ENCODE data around the gene PCBP3.
"Not testable (repeated sequence)": the region's sequence is repeated elsewhere in the genome, so short reads cannot be mapped to it uniquely, and the experiment has no call there.

The PCBP3 gene

DNA sequence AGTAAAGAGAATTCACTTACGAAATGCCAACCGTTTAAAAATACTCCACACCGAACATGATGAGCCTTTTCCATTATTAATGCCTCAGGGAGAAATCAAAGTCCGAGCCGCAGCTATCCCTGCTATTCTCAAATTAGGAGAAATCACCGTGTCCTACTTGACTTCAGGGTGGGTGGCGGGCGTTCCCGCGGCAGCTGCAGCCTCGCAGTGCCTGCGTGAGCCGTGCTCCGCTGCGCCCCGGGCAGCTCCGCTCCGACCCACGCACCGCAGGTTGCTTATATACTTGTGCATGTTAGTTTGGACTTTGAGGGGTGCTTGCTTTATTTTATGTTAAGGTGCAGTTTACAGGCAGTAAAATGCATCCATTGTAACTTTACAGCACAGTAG lies 35.6 kb upstream of the PCBP3 start:
- no peak overlapping the region for H3K4me3 Mint-ChIP-seq
- peaks cover 5% of the 10 kb centered on the region for H3K4me1 Mint-ChIP-seq (ENCODE audit: low read depth)
- no peak overlapping the region for H3K27ac Mint-ChIP-seq
- no peaks in the 10 kb centered on the region for H3K36me3 Mint-ChIP-seq (ENCODE audit: low read depth)
- peaks cover 21% of the 10 kb centered on the region for H3K27me3 Mint-ChIP-seq (ENCODE audit: low read depth)
- peaks cover 16% of the 10 kb centered on the region for H3K9me3 Mint-ChIP-seq

DNA sequence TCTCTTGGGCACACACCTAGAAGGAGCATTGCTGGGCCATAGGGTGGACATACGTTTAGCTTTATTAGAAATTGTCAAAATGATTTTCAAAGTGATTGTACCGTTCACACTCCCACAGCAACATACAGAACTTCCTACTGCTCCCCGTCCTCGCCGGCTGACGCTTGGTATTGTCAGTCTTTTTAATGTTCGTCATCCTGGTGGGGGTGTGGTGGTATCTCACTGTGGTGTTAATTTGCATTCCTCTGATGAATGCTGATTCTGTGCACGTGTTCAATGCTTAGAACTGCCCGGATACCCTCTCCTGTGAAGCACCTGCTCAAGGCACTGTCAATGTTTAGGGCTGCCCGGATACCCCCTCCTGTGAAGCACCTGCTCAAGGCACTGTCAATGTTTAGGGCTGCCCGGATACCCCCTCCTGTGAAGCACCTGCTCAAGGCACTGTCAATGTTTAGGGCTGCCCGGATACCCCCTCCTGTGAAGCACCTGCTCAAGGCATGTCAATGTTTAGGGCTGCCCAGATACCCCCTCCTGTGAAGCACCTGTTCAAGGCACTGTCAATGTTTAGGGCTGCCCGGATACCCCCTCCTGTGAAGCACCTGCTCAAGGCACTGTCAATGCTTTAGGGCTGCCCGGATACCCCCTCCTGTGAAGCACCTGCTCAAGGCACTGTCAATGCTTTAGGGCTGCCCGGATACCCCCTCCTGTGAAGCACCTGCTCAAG lies 34.6 kb upstream of the PCBP3 start:
- not testable (repeated sequence) for H3K9me3 Mint-ChIP-seq; H3K27ac Mint-ChIP-seq; H3K4me3 Mint-ChIP-seq; H3K4me1 Mint-ChIP-seq (ENCODE audit: low read depth); H3K36me3 Mint-ChIP-seq (ENCODE audit: low read depth)
- peaks cover 19% of the 10 kb centered on the region for H3K27me3 Mint-ChIP-seq (ENCODE audit: low read depth)

DNA sequence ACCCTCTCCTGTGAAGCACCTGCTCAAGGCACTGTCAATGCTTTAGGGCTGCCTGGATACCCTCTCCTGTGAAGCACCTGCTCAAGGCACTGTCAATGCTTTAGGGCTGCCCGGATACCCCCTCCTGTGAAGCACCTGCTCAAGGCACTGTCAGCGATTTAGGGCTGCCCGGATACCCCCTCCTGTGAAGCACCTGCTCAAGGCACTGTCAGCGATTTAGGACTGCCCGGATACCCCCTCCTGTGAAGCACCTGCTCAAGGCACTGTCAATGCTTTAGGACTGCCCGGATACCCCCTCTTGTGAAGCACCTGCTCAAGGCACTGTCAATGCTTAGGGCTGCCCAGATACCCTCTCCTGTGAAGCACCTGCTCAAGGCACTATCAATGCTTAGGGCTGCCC lies 33.9 kb upstream of the PCBP3 start:
- not testable (repeated sequence) for H3K4me3 Mint-ChIP-seq; H3K4me1 Mint-ChIP-seq (ENCODE audit: low read depth); H3K9me3 Mint-ChIP-seq; H3K27ac Mint-ChIP-seq; H3K36me3 Mint-ChIP-seq (ENCODE audit: low read depth)
- H3K27me3 Mint-ChIP-seq (ENCODE audit: low read depth) = peaks cover 14% of the 10 kb centered on the region

DNA sequence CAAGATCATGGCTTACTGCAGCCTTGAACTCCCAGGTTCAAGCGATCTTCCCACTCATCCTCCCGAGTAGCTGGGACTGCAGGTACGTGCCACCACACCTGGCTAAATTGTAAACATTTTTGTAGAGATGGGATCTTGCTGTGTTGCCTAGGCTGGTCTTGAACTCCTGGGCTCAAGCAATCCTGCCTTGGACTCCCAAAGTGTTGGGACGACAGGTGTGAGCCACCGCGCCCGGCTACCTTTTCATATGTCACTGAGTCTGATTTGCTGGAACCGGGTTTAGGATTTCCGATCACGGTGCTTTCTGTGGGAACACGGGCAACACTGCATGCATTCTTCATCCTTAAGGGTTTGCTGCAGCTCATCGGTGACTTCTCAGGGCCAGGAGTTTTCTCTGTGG lies 32.2 kb upstream of the PCBP3 start:
- peaks cover 15% of the 10 kb centered on the region for H3K4me1 Mint-ChIP-seq (ENCODE audit: low read depth)
- no peaks in the 10 kb centered on the region for H3K9me3 Mint-ChIP-seq
- peaks cover 24% of the 10 kb centered on the region for H3K27me3 Mint-ChIP-seq (ENCODE audit: low read depth)
- no peaks in the 10 kb centered on the region for H3K36me3 Mint-ChIP-seq (ENCODE audit: low read depth)
- no peak overlapping the region for H3K4me3 Mint-ChIP-seq
- no peak overlapping the region for H3K27ac Mint-ChIP-seq

- Mint-ChIP-seq H3K27ac (no peak overlapping the region), H3K27me3 (ENCODE audit: low read depth) (peaks cover 26% of the 10 kb centered on the region), H3K4me1 (ENCODE audit: low read depth) (peaks cover 13% of the 10 kb centered on the region), H3K4me3 (no peak overlapping the region), H3K36me3 (ENCODE audit: low read depth) (no peaks in the 10 kb centered on the region), H3K9me3 (no peaks in the 10 kb centered on the region)
Measured at GRCh38 chr21:45611939-45612664, 31.4 kb upstream of the PCBP3 start.

DNA sequence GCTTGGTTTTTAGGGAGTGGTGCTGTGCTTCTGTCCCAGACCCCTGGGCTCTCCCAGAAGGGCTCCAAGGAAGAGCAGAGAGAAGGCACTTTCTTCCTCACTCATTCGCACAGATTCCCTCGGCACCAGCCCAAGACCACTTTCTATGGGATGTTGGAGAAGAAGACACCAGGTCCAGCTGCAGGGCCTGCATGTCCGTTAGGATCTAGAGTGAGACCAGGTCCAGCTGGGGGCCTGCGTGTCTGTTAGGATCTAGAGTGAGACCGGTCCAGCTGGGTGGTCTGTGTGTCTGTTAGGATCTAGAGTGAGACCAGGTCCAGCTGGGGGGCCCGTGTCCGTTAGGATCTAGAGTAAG lies 30.9 kb upstream of the PCBP3 start:
- not testable (repeated sequence) for H3K36me3 Mint-ChIP-seq (ENCODE audit: low read depth); H3K9me3 Mint-ChIP-seq; H3K27ac Mint-ChIP-seq; H3K4me3 Mint-ChIP-seq
- Mint-ChIP-seq H3K27me3 (ENCODE audit: low read depth) (peaks cover 23% of the 10 kb centered on the region), H3K4me1 (ENCODE audit: low read depth) (peaks cover 10% of the 10 kb centered on the region)

DNA sequence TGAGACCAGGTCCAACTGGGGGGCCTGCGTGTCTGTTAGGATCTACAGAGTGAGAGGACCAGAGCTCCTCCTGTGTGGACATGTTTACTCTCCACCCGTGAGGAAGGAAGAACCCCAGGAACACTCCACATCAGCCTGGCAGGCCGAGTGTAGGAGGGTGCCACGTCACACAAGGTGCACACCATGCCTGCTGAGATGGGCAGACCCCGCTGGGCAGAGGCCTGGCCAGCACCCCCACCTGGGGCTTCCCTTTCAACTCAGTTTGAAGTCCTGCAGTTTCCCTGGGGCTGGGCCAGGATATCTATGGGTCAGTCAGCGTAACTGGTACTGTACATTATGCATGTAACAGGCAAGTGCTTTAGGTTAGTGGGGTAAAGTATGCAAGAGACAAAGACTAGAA lies 30.1 kb upstream of the PCBP3 start:
- Mint-ChIP-seq H3K4me3 (no peak overlapping the region), H3K9me3 (no peaks in the 10 kb centered on the region), H3K27me3 (ENCODE audit: low read depth) (peaks cover 23% of the 10 kb centered on the region), H3K4me1 (ENCODE audit: low read depth) (peaks cover 10% of the 10 kb centered on the region), H3K27ac (no peak overlapping the region), H3K36me3 (ENCODE audit: low read depth) (no peaks in the 10 kb centered on the region)

GRCh38 chr21:45613881-45614280 lies 29.6 kb upstream of the PCBP3 start:
- Mint-ChIP-seq H3K9me3 (no peaks in the 10 kb centered on the region), H3K4me3 (no peak overlapping the region), H3K27ac (no peak overlapping the region), H3K27me3 (ENCODE audit: low read depth) (peaks cover 23% of the 10 kb centered on the region), H3K4me1 (ENCODE audit: low read depth) (peaks cover 9% of the 10 kb centered on the region), H3K36me3 (ENCODE audit: low read depth) (no peaks in the 10 kb centered on the region)

DNA sequence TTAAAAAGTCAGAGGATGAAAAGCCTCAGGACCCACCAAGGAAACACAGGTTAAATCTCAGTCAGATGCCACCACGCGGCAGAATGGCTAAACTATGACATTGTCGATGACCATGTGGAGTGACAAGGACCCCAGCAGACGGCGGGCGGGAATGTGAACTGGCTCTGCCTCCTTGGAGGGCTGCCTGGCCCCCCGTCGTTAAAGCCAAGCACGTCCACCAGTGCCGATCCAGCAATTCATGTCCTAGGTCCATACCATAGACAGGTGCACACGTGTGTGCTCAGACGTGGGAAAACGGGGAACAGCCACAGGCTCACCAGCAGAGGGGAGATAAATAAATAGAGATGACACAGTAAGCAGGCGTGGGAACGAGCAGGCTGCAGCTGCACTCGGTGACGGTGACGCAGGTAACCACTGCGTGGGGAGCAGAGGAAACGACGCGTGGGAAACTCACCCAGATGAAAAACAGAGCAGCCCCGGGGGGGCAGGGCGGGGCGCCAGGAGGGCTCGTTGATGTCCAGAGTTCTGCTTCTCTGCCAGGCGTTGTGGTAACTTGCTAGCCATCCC lies 28.3 kb upstream of the PCBP3 start:
- Mint-ChIP-seq H3K4me3 (peak overlapping the region; percentile 83), H3K9me3 (no peaks in the 10 kb centered on the region), H3K36me3 (ENCODE audit: low read depth) (no peaks in the 10 kb centered on the region), H3K27me3 (ENCODE audit: low read depth) (peaks cover 30% of the 10 kb centered on the region), H3K4me1 (ENCODE audit: low read depth) (peaks cover 9% of the 10 kb centered on the region), H3K27ac (peak overlapping the region; percentile 75)

DNA sequence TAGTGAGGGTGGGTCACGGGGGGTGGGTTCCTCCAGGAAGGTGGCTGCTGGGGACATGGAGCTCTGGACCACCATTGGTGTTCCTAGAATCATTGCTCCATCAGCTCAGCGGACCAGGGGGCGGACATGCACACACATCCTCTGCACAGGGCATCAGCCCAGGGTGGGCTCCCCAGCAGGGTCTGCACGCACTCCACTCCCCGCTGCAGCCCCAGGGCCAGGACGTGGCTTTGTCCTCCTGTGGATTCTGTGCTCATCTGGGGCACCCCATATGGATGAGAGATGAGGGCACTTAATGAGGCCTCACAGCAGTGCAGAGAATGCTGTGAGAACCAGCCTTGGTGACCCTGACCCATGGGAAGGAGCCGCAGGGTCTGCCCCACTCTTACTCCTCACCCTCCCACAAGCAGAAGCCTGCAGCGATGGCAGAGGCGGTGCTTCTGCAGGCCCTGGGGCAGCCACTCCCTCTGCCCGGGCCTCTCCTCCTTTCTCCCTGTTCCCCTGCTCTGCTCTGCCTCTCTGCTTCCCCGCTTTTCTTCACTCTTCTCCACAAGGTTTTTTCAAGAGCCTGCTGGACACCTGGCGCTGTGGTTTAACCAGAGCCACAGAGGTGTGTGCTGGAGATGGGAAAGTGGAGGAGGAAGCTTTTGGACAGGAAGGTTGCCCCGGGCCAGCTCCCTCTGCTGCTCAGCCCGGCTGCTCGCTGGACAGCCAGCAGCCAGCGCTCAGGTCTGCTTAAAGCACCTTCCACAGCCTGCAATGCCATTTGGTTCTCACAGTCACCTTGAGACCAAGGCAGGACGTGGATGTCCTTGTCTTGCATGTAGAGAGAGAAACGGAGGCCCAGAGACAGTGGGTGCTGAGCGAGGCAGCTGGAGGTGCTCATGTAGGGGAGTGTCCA lies 26.3 kb upstream of the PCBP3 start:
- Mint-ChIP-seq H3K36me3 (ENCODE audit: low read depth) (no peaks in the 10 kb centered on the region), H3K4me1 (ENCODE audit: low read depth) (peaks cover 9% of the 10 kb centered on the region), H3K27me3 (ENCODE audit: low read depth) (peaks cover 28% of the 10 kb centered on the region), H3K27ac (no peak overlapping the region), H3K4me3 (no peak overlapping the region), H3K9me3 (no peaks in the 10 kb centered on the region)

DNA sequence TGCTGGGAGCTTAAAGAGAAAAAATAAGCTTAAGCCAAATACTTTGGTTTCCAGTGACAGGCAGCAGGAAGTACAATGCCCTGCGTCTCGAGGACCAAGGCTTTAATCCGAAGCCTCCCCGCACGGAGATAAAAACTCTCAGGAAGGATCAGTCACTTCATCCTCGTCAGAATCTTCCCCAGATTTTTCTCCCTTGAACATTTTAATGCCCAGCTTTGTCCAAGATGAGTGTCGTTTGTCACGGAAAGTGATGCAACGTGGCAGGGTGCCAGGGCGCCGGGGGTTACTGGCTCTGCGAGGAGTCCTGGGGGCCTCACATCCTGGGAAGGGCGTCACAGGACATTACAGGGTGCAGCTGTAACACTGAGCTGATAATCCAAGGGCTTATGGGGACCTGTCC lies 25.2 kb upstream of the PCBP3 start:
- Mint-ChIP-seq H3K36me3 (ENCODE audit: low read depth) (no peaks in the 10 kb centered on the region), H3K27ac (no peak overlapping the region), H3K4me1 (ENCODE audit: low read depth) (peaks cover 9% of the 10 kb centered on the region), H3K27me3 (ENCODE audit: low read depth) (peaks cover 27% of the 10 kb centered on the region), H3K4me3 (no peak overlapping the region), H3K9me3 (no peaks in the 10 kb centered on the region)

- H3K27ac Mint-ChIP-seq = no peak overlapping the region
Measured at GRCh38 chr21:45618846-45619485, 24.6 kb upstream of the PCBP3 start.

DNA sequence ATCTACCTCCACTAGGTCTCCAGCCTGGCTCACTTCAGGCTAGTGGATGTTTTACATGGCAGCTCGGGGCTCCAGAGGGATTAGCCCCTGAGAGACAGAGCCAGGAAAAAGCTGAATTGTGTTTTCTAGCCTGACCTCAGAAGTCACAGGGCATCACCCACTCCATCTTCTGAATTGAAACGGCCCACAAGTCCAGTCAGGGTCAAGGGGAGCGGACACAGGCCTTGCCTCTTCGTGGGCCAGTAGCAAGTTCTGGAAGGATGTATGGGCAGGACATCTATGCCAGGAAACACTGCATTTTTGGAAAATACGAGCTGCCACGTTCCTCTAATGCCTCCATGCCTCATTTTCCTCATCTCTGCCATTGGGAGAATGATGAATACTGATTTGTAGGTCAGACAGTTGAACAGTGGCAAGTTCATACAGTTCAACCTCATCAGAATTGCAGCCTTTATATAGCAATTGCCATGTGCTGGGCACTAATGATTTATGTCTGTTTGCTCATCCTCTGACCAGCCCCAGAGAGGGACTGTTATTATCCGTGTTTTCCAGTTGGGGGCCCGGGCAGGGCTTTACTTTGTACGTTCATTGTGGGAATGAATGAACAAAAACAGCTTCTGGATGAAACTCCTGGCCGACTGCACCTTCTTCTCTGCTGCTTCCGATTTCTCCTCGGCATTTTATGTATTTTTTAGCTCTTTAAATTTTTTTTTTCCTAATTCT lies 23.2 kb upstream of the PCBP3 start:
- no peak overlapping the region for H3K4me3 Mint-ChIP-seq
- peaks cover 2% of the 10 kb centered on the region for H3K4me1 Mint-ChIP-seq (ENCODE audit: low read depth)
- peaks cover 25% of the 10 kb centered on the region for H3K27me3 Mint-ChIP-seq (ENCODE audit: low read depth)
- H3K27ac Mint-ChIP-seq = no peak overlapping the region
- H3K36me3 Mint-ChIP-seq (ENCODE audit: low read depth) = no peaks in the 10 kb centered on the region
- no peaks in the 10 kb centered on the region for H3K9me3 Mint-ChIP-seq

More at GRCh38 chr21:45618846-45619485, 24.6 kb upstream of the PCBP3 start:
- Mint-ChIP-seq H3K9me3 (no peaks in the 10 kb centered on the region), H3K4me1 (ENCODE audit: low read depth) (peaks cover 9% of the 10 kb centered on the region), H3K36me3 (ENCODE audit: low read depth) (no peaks in the 10 kb centered on the region), H3K4me3 (no peak overlapping the region), H3K27me3 (ENCODE audit: low read depth) (peaks cover 22% of the 10 kb centered on the region)
